Activated CD8-positive, alpha-beta T cell treated with anti-CD3 and anti-CD28 coated beads, Interleukin-2, amount 10 ng/mL, durations not matched to agents 7 days and 5 days (primary cell): ENCODE measurements around the gene SLC7A14. TPM values are rescaled to one million over a fixed set of nuclear protein-coding genes. Genes with fewer than 3 reads are reported as not detected.

Experiments
- ATAC-seq: fragments of 150-1000 bp; cut with Tn5 transposase; one replicate; pipeline ENCODE4 v1.10.0; 2021; ENCODE audit warnings: moderate library complexity
- CTCF ChIA-PET: fragments of 350-600 bp; sonication (Branson Sonifier 250); formaldehyde crosslinking; loops from one replicate; lab custom pipeline; 2021; ENCODE audit warnings: antibody characterized with exemption; lab: Charles Lee
- POLR2A ChIA-PET: fragments of 350-600 bp; sonication (Branson Sonifier 250); formaldehyde crosslinking; loops from one replicate; lab custom pipeline; 2021; ENCODE audit warnings: antibody characterized with exemption; lab: Charles Lee
- DNase-seq: peaks from one replicate; pipeline ENCODE4 v3.0.0-alpha.2; 2020
- H3K27ac Mint-ChIP-seq: one replicate; pipeline ENCODE4 v1.8.0; 2021; ENCODE audit warnings: mild to moderate bottlenecking, mixed read lengths
- H3K27me3 Mint-ChIP-seq: one replicate; pipeline ENCODE4 v1.8.0; 2021; ENCODE audit warnings: low read depth, mixed read lengths
- H3K36me3 Mint-ChIP-seq: one replicate; pipeline ENCODE4 v1.8.0; 2021; ENCODE audit warnings: low read depth, mixed read lengths
- H3K4me1 Mint-ChIP-seq: one replicate; pipeline ENCODE4 v1.8.0; 2021; ENCODE audit warnings: low read depth, mixed read lengths
- H3K4me3 Mint-ChIP-seq: one replicate; pipeline ENCODE4 v1.8.0; 2021; ENCODE audit warnings: mild to moderate bottlenecking, mixed read lengths
- H3K9me3 Mint-ChIP-seq: one replicate; pipeline ENCODE4 v1.8.0; 2022; ENCODE audit warnings: mixed read lengths; ENCODE audit not compliant: insufficient read depth
- total RNA-seq, 2 experiments: library from RNA; stranded (reverse); gene quantifications; one replicate each; pipeline ENCODE4 v1.2.3, GENCODE V29; 2021

The SLC7A14 gene
- total RNA-seq, 2 experiments from 2014 or later: not detected

GRCh38 chr3:170610321-170610884 lies 24.5 kb upstream of the SLC7A14 start:
- CTCF ChIA-PET: no interaction called here
- POLR2A ChIA-PET: no interaction called here
- no peak overlapping the region for H3K4me3 Mint-ChIP-seq
- H3K36me3 Mint-ChIP-seq: no peaks in the 10 kb centered on the region
- ATAC-seq (no peak), DNase-seq (no peak)
- no peaks in the 10 kb centered on the region for H3K9me3 Mint-ChIP-seq
- H3K27me3 Mint-ChIP-seq: no peaks in the 10 kb centered on the region
- H3K27ac Mint-ChIP-seq: no peak overlapping the region
- H3K4me1 Mint-ChIP-seq: no peaks in the 10 kb centered on the region

- DNase-seq: no peak
- no peaks in the 10 kb centered on the region for H3K36me3 Mint-ChIP-seq
- CTCF ChIA-PET: no interaction called here
- no peak for ATAC-seq
- H3K4me3 Mint-ChIP-seq: no peak overlapping the region
- no peak overlapping the region for H3K27ac Mint-ChIP-seq
- POLR2A ChIA-PET: no interaction called here
- H3K9me3 Mint-ChIP-seq: no peaks in the 10 kb centered on the region
- no peaks in the 10 kb centered on the region for H3K4me1 Mint-ChIP-seq
- peaks cover 2% of the 10 kb centered on the region for H3K27me3 Mint-ChIP-seq
Measured at GRCh38 chr3:170608475-170608874, 22.6 kb upstream of the SLC7A14 start.

- ATAC-seq (no peak), DNase-seq (no peak)
- CTCF ChIA-PET: interaction anchor here (0.8 kb wide), 1 partner anchor 16 kb away, joined by 3 read pairs; no protein-coding TSS in a partner anchor
- peaks cover 2% of the 10 kb centered on the region for H3K27me3 Mint-ChIP-seq
- H3K27ac Mint-ChIP-seq: no peak overlapping the region
- H3K4me1 Mint-ChIP-seq: no peaks in the 10 kb centered on the region
- no peaks in the 10 kb centered on the region for H3K36me3 Mint-ChIP-seq
- H3K9me3 Mint-ChIP-seq: no peaks in the 10 kb centered on the region
- no peak overlapping the region for H3K4me3 Mint-ChIP-seq
- POLR2A ChIA-PET: no interaction called here
Measured at GRCh38 chr3:170606675-170607074, 20.8 kb upstream of the SLC7A14 start.

- Mint-ChIP-seq H3K9me3 (no peaks in the 10 kb centered on the region), H3K4me3 (no peak overlapping the region), H3K4me1 (no peaks in the 10 kb centered on the region), H3K27me3 (peaks cover 2% of the 10 kb centered on the region), H3K36me3 (no peaks in the 10 kb centered on the region), H3K27ac (no peak overlapping the region)
- ChIA-PET POLR2A (no interaction called here), CTCF (no interaction called here)
- DNase-seq (no peak), ATAC-seq (no peak)
Measured at GRCh38 chr3:170605490-170605889, 19.6 kb upstream of the SLC7A14 start.

GRCh38 chr3:170603770-170604510 lies 18.1 kb upstream of the SLC7A14 start:
- ATAC-seq: no peak
- H3K27ac Mint-ChIP-seq: no peak overlapping the region
- POLR2A ChIA-PET: no interaction called here
- H3K4me1 Mint-ChIP-seq: no peaks in the 10 kb centered on the region
- no peaks in the 10 kb centered on the region for H3K9me3 Mint-ChIP-seq
- CTCF ChIA-PET: no interaction called here
- DNase-seq: no peak
- peaks cover 2% of the 10 kb centered on the region for H3K27me3 Mint-ChIP-seq
- no peak overlapping the region for H3K4me3 Mint-ChIP-seq
- H3K36me3 Mint-ChIP-seq: no peaks in the 10 kb centered on the region

GRCh38 chr3:170602556-170602955 lies 16.7 kb upstream of the SLC7A14 start:
- no peak for DNase-seq
- POLR2A ChIA-PET: no interaction called here
- H3K36me3 Mint-ChIP-seq: no peaks in the 10 kb centered on the region
- ATAC-seq: no peak
- peaks cover 2% of the 10 kb centered on the region for H3K27me3 Mint-ChIP-seq
- no peaks in the 10 kb centered on the region for H3K9me3 Mint-ChIP-seq
- CTCF ChIA-PET: no interaction called here
- no peaks in the 10 kb centered on the region for H3K4me1 Mint-ChIP-seq
- H3K4me3 Mint-ChIP-seq: no peak overlapping the region
- no peak overlapping the region for H3K27ac Mint-ChIP-seq

GRCh38 chr3:170600005-170600624 lies 14.2 kb upstream of the SLC7A14 start:
- ATAC-seq: no peak
- H3K9me3 Mint-ChIP-seq: no peaks in the 10 kb centered on the region
- H3K4me3 Mint-ChIP-seq: no peak overlapping the region
- no peak for DNase-seq
- no peaks in the 10 kb centered on the region for H3K4me1 Mint-ChIP-seq
- no peak overlapping the region for H3K27ac Mint-ChIP-seq
- ChIA-PET POLR2A (no interaction called here), CTCF (no interaction called here)
- peaks cover 2% of the 10 kb centered on the region for H3K27me3 Mint-ChIP-seq
- H3K36me3 Mint-ChIP-seq: no peaks in the 10 kb centered on the region

- no peaks in the 10 kb centered on the region for H3K9me3 Mint-ChIP-seq
- no peaks in the 10 kb centered on the region for H3K4me1 Mint-ChIP-seq
- DNase-seq: no peak
- ChIA-PET CTCF (interaction anchor here (0.8 kb wide), 1 partner anchor 214 kb away, joined by 3 read pairs; no protein-coding TSS in a partner anchor), POLR2A (no interaction called here)
- no peak for ATAC-seq
- H3K36me3 Mint-ChIP-seq: no peaks in the 10 kb centered on the region
- no peak overlapping the region for H3K4me3 Mint-ChIP-seq
- H3K27me3 Mint-ChIP-seq: no peaks in the 10 kb centered on the region
- no peak overlapping the region for H3K27ac Mint-ChIP-seq
Measured at GRCh38 chr3:170599091-170599490, 13.2 kb upstream of the SLC7A14 start.

- ChIA-PET CTCF (no interaction called here), POLR2A (no interaction called here)
- Mint-ChIP-seq H3K36me3 (no peaks in the 10 kb centered on the region), H3K9me3 (no peaks in the 10 kb centered on the region), H3K27me3 (no peaks in the 10 kb centered on the region), H3K4me3 (no peak overlapping the region), H3K4me1 (no peaks in the 10 kb centered on the region), H3K27ac (no peak overlapping the region)
- ATAC-seq (no peak), DNase-seq (no peak)
Measured at GRCh38 chr3:170598091-170598502, 12.2 kb upstream of the SLC7A14 start.

GRCh38 chr3:170594528-170594927 lies 8.7 kb upstream of the SLC7A14 start:
- no peaks in the 10 kb centered on the region for H3K9me3 Mint-ChIP-seq
- H3K27me3 Mint-ChIP-seq: peaks cover 2% of the 10 kb centered on the region
- no peaks in the 10 kb centered on the region for H3K36me3 Mint-ChIP-seq
- no peak for ATAC-seq
- POLR2A ChIA-PET: no interaction called here
- no peak overlapping the region for H3K4me3 Mint-ChIP-seq
- H3K27ac Mint-ChIP-seq: no peak overlapping the region
- H3K4me1 Mint-ChIP-seq: no peaks in the 10 kb centered on the region
- no peak for DNase-seq
- CTCF ChIA-PET: no interaction called here

- H3K9me3 Mint-ChIP-seq: no peaks in the 10 kb centered on the region
- DNase-seq (no peak), ATAC-seq (no peak)
- no peak overlapping the region for H3K27ac Mint-ChIP-seq
- H3K4me3 Mint-ChIP-seq: no peak overlapping the region
- ChIA-PET POLR2A (no interaction called here), CTCF (no interaction called here)
- no peaks in the 10 kb centered on the region for H3K36me3 Mint-ChIP-seq
- H3K27me3 Mint-ChIP-seq: peaks cover 6% of the 10 kb centered on the region
- no peaks in the 10 kb centered on the region for H3K4me1 Mint-ChIP-seq
Measured at GRCh38 chr3:170593634-170594033, 7.8 kb upstream of the SLC7A14 start.

- ChIA-PET POLR2A (no interaction called here), CTCF (no interaction called here)
- H3K9me3 Mint-ChIP-seq: no peaks in the 10 kb centered on the region
- DNase-seq (no peak), ATAC-seq (no peak)
- no peak overlapping the region for H3K4me3 Mint-ChIP-seq
- H3K4me1 Mint-ChIP-seq: no peaks in the 10 kb centered on the region
- H3K27me3 Mint-ChIP-seq: peaks cover 32% of the 10 kb centered on the region
- no peak overlapping the region for H3K27ac Mint-ChIP-seq
- no peaks in the 10 kb centered on the region for H3K36me3 Mint-ChIP-seq
Measured at GRCh38 chr3:170589113-170589512, 3.2 kb upstream of the SLC7A14 start.
